H9 (cell line): ENCODE results near the gene CHGA. TPM values are rescaled to one million over a fixed set of nuclear protein-coding genes. Genes with fewer than 3 reads are reported as not detected.

Experiments
- DNase-seq: peaks from one replicate; pipeline ENCODE4 v3.0.0-alpha.2; 2017
- H2AFZ ChIP-seq: one replicate; pipeline ENCODE4 v1.6.1; 2013; ENCODE audit warnings: mild to moderate bottlenecking, low read length, control low read depth, moderate library complexity
- H2AK5ac ChIP-seq: 2 replicates; pipeline ENCODE4 v1.6.1; 2013; ENCODE audit warnings: low read length, control low read depth, mixed read lengths; ENCODE audit not compliant: insufficient read length
- H2BK120ac ChIP-seq: one replicate; pipeline ENCODE4 v1.6.1; 2013; ENCODE audit warnings: low read depth, mild to moderate bottlenecking, low read length, control low read depth, inconsistent platforms; ENCODE audit not compliant: poor library complexity, severe bottlenecking
- H2BK12ac ChIP-seq: 2 replicates; pipeline ENCODE4 v1.6.1; 2013; ENCODE audit warnings: low read length, control low read depth, mixed read lengths, low read depth; ENCODE audit not compliant: insufficient read length
- H2BK15ac ChIP-seq: 2 replicates; pipeline ENCODE4 v1.6.1; 2013; ENCODE audit warnings: low read depth, low read length, control low read depth
- H2BK20ac ChIP-seq: one replicate; pipeline ENCODE4 v1.6.1; 2013; ENCODE audit warnings: low read depth, mild to moderate bottlenecking, low read length, control low read depth, inconsistent platforms; ENCODE audit not compliant: poor library complexity, severe bottlenecking
- H2BK5ac ChIP-seq: 2 replicates; pipeline ENCODE4 v1.6.1; 2013; ENCODE audit warnings: low read length, control low read depth, mixed read lengths; ENCODE audit not compliant: insufficient read length
- H3K14ac ChIP-seq: 2 replicates; pipeline ENCODE4 v1.6.1; 2013; ENCODE audit warnings: low read length, control low read depth; ENCODE audit not compliant: insufficient read depth
- H3K18ac ChIP-seq: 2 replicates; pipeline ENCODE4 v1.6.1; 2013; ENCODE audit warnings: low read depth, mild to moderate bottlenecking, mixed read lengths, low read length, control low read depth; ENCODE audit not compliant: insufficient read length
- H3K23ac ChIP-seq: 2 replicates; pipeline ENCODE4 v1.6.1; 2013; ENCODE audit warnings: low read length, control low read depth, mixed read lengths, low read depth; ENCODE audit not compliant: insufficient read length
- H3K23me2 ChIP-seq: 2 replicates; pipeline ENCODE4 v1.6.1; 2013; ENCODE audit warnings: low read depth, mild to moderate bottlenecking, mixed read lengths, low read length, control low read depth; ENCODE audit not compliant: insufficient read length, poor library complexity, severe bottlenecking
- H3K27ac ChIP-seq: 2 replicates; pipeline ENCODE4 v1.5.1; 2013; ENCODE audit warnings: low read length, control low read depth, mixed read lengths, low read depth; ENCODE audit not compliant: insufficient read length
- H3K27me3 ChIP-seq: 2 replicates; pipeline ENCODE4 v1.6.1; 2013; ENCODE audit warnings: low read length, control low read depth, inconsistent platforms; ENCODE audit not compliant: insufficient read depth
- H3K4ac ChIP-seq: 2 replicates; pipeline ENCODE4 v1.6.1; 2013; ENCODE audit warnings: low read depth, mild to moderate bottlenecking, control low read depth, inconsistent platforms, low read length, moderate library complexity
- H3K4me1 ChIP-seq: 2 replicates; pipeline ENCODE4 v1.6.1; 2013; ENCODE audit warnings: low read length, control low read depth, inconsistent platforms; ENCODE audit not compliant: insufficient read depth
- H3K4me2 ChIP-seq: 2 replicates; pipeline ENCODE4 v1.6.1; 2013; ENCODE audit warnings: low read length, control low read depth, mixed read lengths; ENCODE audit not compliant: insufficient read length, insufficient read depth
- H3K56ac ChIP-seq: 2 replicates; pipeline ENCODE4 v1.6.1; 2013; ENCODE audit warnings: low read depth, mild to moderate bottlenecking, mixed read lengths, low read length, control low read depth; ENCODE audit not compliant: insufficient read length
- H3K79me1 ChIP-seq: 2 replicates; pipeline ENCODE4 v1.6.1; 2013; ENCODE audit warnings: low read depth, mild to moderate bottlenecking, moderate library complexity, low read length, control low read depth, inconsistent platforms; ENCODE audit not compliant: insufficient read depth, poor library complexity, severe bottlenecking
- H3K79me2 ChIP-seq: 2 replicates; pipeline ENCODE4 v1.6.1; 2013; ENCODE audit warnings: low read length, control low read depth, inconsistent platforms; ENCODE audit not compliant: insufficient read depth
- H3K9ac ChIP-seq: 2 replicates; pipeline ENCODE4 v1.6.1; 2013; ENCODE audit warnings: low read length, control low read depth, mixed read lengths; ENCODE audit not compliant: insufficient read length; ENCODE audit errors: extremely low read depth
- H3K9me3 ChIP-seq: one replicate; pipeline ENCODE4 v1.6.1; 2013; ENCODE audit warnings: low read depth, low read length, inconsistent platforms; ENCODE audit not compliant: control insufficient read depth
- H3T11ph ChIP-seq: one replicate; pipeline ENCODE4 v1.6.1; 2013; ENCODE audit warnings: mild to moderate bottlenecking, low read length, control low read depth, inconsistent platforms
- H4K20me1 ChIP-seq: one replicate; pipeline ENCODE4 v1.6.1; 2013; ENCODE audit not compliant: control insufficient read depth, insufficient read length, insufficient read depth
- H4K5ac ChIP-seq: 2 replicates; pipeline ENCODE4 v1.6.1; 2013; ENCODE audit warnings: low read depth, mild to moderate bottlenecking, mixed read lengths, low read length, control low read depth; ENCODE audit not compliant: insufficient read length
- H4K8ac ChIP-seq: replicated peaks from 2 replicates; pipeline ENCODE4 v1.6.1; 2013; ENCODE audit warnings: low read length, control low read depth, mixed read lengths, low read depth; ENCODE audit not compliant: insufficient read length
- H4K91ac ChIP-seq: 2 replicates; pipeline ENCODE4 v1.6.1; 2013; ENCODE audit warnings: low read depth, mild to moderate bottlenecking, moderate library complexity, mixed read lengths, low read length, control low read depth; ENCODE audit not compliant: insufficient read length
- H3K27ac Mint-ChIP-seq, 3 experiments: 2 replicates in 2 of 3; 3 replicates in 1 of 3; pipeline ENCODE4 v1.8.0; 2020 to 2021; ENCODE audit warnings: mixed read lengths in 3 of 3, mild to moderate bottlenecking in 1 of 3, moderate library complexity in 1 of 3
- H3K27me3 Mint-ChIP-seq: 2 replicates; pipeline ENCODE4 v1.8.0; 2021; ENCODE audit warnings: low read depth, mild to moderate bottlenecking, moderate library complexity, mixed read lengths
- H3K36me3 Mint-ChIP-seq, 3 experiments: 2 replicates in 2 of 3; 3 replicates in 1 of 3; pipeline ENCODE4 v1.8.0; 2020 to 2021; ENCODE audit warnings: low read depth in 3 of 3, mixed read lengths in 3 of 3; ENCODE audit not compliant: insufficient read depth in 1 of 3
- H3K4me1 Mint-ChIP-seq, 2 experiments: 2 replicates each; pipeline ENCODE4 v1.8.0; 2020; ENCODE audit warnings: mixed read lengths in 2 of 2
- H3K4me3 Mint-ChIP-seq, 2 experiments: 2 replicates in 1 of 2; 3 replicates in 1 of 2; pipeline ENCODE4 v1.8.0; 2020 to 2021; ENCODE audit warnings: mild to moderate bottlenecking in 2 of 2, mixed read lengths in 2 of 2, moderate library complexity in 1 of 2
- H3K9me3 Mint-ChIP-seq, 2 experiments: 2 replicates in 1 of 2; 3 replicates in 1 of 2; pipeline ENCODE4 v1.8.0; 2020; ENCODE audit warnings: mild to moderate bottlenecking in 2 of 2, mixed read lengths in 2 of 2, moderate library complexity in 1 of 2
- CTCF ChIP-seq: fragments of 200-600 bp; sonication (generic); conservative IDR thresholded peaks from 3 replicates; pipeline ENCODE4 v1.8.0; 2021; ENCODE audit warnings: antibody characterized with exemption, mild to moderate bottlenecking
- WGBS: extraction: QIAGEN DNeasy Blood & Tissue Kit; methylation state at CpG from one replicate; pipeline ENCODE4 v1.1.7; 2013; ENCODE audit warnings: missing lambda C conversion rate, low lambda C conversion rate, mixed read lengths; ENCODE audit not compliant: insufficient read length; ENCODE audit errors: extremely low coverage; 5-methylcytosine and 5-hydroxymethylcytosine counted together
- total RNA-seq: library from RNA; stranded (reverse); gene quantifications from 2 replicates; pipeline ENCODE4 v1.2.1, GENCODE V29; 2021

Gene CHGA
- total RNA-seq, 1 experiment from 2014 or later: 6.7 TPM

GRCh38 chr14:92924247-92924646 is 1.3 kb downstream of the CHGA start:
- H3K4me2 ChIP-seq: peak overlapping the region; percentile 34
- no CpG with 5 or more reads among the region's 5 CpGs for WGBS
- peak; percentile 50 for DNase-seq

More at GRCh38 chr14:92924247-92924646, 1.3 kb downstream of the CHGA start:
- Histone ChIP-seq H3T11ph (no peak overlapping the region), H4K91ac (no peak overlapping the region), H3K23ac (no peak overlapping the region), H3K27ac (no peak overlapping the region), H3K4me1 (no peaks in the 10 kb centered on the region), H2BK15ac (no peak overlapping the region), H3K9ac (no peak overlapping the region), H3K4ac (no peak overlapping the region), H3K56ac (no peak overlapping the region), H2AK5ac (no peak overlapping the region), H3K79me1 (no peaks in the 10 kb centered on the region), H2BK120ac (no peak overlapping the region), H2BK20ac (no peak overlapping the region), H4K5ac (no peak overlapping the region), H3K23me2 (peaks cover 13% of the 10 kb centered on the region), H4K8ac (no peak overlapping the region), H3K9me3 (no peaks in the 10 kb centered on the region), H2BK12ac (no peak overlapping the region), H2AFZ (no peak overlapping the region), H4K20me1 (peaks cover 7% of the 10 kb centered on the region), H3K14ac (no peak overlapping the region), H2BK5ac (no peak overlapping the region), H3K18ac (no peak overlapping the region), H3K79me2 (no peaks in the 10 kb centered on the region), H3K27me3 (no peaks in the 10 kb centered on the region; the same call in 1 of the 2 replicates)
- peaks cover 58% of the 10 kb centered on the region for H3K27me3 Mint-ChIP-seq
- H3K4me3 Mint-ChIP-seq: peak overlapping the region; percentile 79 to 94
- no peak for TF ChIP-seq CTCF
- H3K36me3 Mint-ChIP-seq: peaks cover 0 to 5% (median 0%) of the 10 kb centered on the region in 3 experiments; a peak in 2 of 7 replicates
- peak overlapping the region in 1 of 3 experiments; percentile 90; a peak in 1 of 7 replicates for H3K27ac Mint-ChIP-seq
- no peaks in the 10 kb centered on the region for H3K9me3 Mint-ChIP-seq
- H3K4me1 Mint-ChIP-seq: peaks cover 23 to 26% of the 10 kb centered on the region in 2 experiments
